Activated T-helper 2 cell treated with anti-CD3 and anti-CD28 coated beads, Interferon-gamma antibody, Interleukin-2, Interleukin-4, amounts not matched to agents 10 μg/mL and 5 μg/mL and 100 μg/mL, durations not matched to agents 14 hours and 24 hours and 36 hours (primary cell): ENCODE results near the gene EEF1AKMT3. TPM values are rescaled to one million over a fixed set of nuclear protein-coding genes. Genes with fewer than 3 reads are reported as not detected.

Experiments used
- DNase-seq: peaks from one replicate; pipeline ENCODE4 v3.0.0; 2021; ENCODE audit warnings: low spot score
- H3K27ac Mint-ChIP-seq: one replicate; pipeline ENCODE4 v1.8.0; 2021; ENCODE audit warnings: mixed read lengths
- H3K27me3 Mint-ChIP-seq: one replicate; pipeline ENCODE4 v1.8.0; 2021; ENCODE audit warnings: low read depth, mixed read lengths
- H3K36me3 Mint-ChIP-seq: one replicate; pipeline ENCODE4 v1.8.0; 2021; ENCODE audit warnings: low read depth, mixed read lengths
- H3K4me1 Mint-ChIP-seq: one replicate; pipeline ENCODE4 v1.8.0; 2021; ENCODE audit warnings: low read depth, mixed read lengths
- H3K4me3 Mint-ChIP-seq: one replicate; pipeline ENCODE4 v1.8.0; 2021; ENCODE audit warnings: low read depth, mild to moderate bottlenecking, moderate library complexity, mixed read lengths
- H3K9me3 Mint-ChIP-seq: one replicate; pipeline ENCODE4 v1.8.0; 2021; ENCODE audit warnings: mixed read lengths
- intact Hi-C: fragments of 100-400 bp; cut with micrococcal nuclease; formaldehyde crosslinking; loops from one replicate; pipeline ENCODE4 v1.15.1; 2023
- total RNA-seq: library from RNA; stranded (reverse); gene quantifications from 2 replicates; pipeline ENCODE4 v1.2.3, GENCODE V29; 2022

Gene EEF1AKMT3
- total RNA-seq, 1 donor from 2014 or later: 5.1 TPM

DNA sequence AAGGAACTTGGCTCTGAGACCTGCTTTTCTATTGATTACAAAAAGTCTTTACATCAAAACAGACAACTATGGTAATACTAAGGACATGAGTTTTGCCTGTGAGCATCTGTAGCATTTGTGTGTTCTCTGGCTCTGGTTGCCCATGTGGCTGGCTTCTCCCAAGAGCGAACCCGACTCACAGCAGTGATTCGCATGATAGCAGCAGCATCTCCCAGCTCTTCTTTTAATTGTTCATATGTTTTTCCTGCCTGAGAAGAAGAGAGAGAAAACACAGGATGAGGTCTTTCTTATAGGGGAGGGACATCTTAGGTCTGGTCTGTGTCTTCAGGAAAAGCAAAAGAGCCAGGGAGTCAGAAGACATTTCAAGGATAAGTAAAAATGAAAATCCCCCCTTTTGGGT is 28.6 kb downstream of the EEF1AKMT3 start:
- no peak for DNase-seq
- H3K4me3 Mint-ChIP-seq: no peak overlapping the region
- no peaks in the 10 kb centered on the region for H3K27me3 Mint-ChIP-seq
- no peak overlapping the region for H3K27ac Mint-ChIP-seq
- H3K36me3 Mint-ChIP-seq: peaks cover 21% of the 10 kb centered on the region
- no peaks in the 10 kb centered on the region for H3K4me1 Mint-ChIP-seq
- no peaks in the 10 kb centered on the region for H3K9me3 Mint-ChIP-seq
- intact Hi-C loops: no loop called here

DNA sequence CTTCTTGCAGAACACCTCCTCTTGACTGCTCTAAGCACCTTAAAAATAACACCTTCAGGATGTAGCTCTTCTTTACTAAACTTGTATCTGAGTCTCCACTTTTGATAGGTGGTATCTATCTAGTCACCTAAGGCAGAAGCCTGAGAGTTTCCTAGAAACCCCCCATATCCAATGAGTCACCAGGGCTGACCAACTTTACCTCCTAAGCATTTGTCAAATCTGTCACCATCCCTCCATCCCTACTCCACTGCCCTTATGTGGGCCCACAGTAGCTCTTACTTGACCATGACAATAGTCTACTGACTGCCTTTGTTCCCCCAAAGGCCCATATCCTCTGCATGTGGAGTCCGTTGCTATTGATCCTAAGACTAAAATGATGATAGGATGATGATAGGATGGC is 30.2 kb downstream of the EEF1AKMT3 start:
- Mint-ChIP-seq H3K36me3 (peaks cover 8% of the 10 kb centered on the region), H3K27ac (no peak overlapping the region), H3K4me3 (no peak overlapping the region), H3K27me3 (no peaks in the 10 kb centered on the region), H3K9me3 (no peaks in the 10 kb centered on the region), H3K4me1 (no peaks in the 10 kb centered on the region)
- no peak for DNase-seq
- intact Hi-C loops: loop anchor here (1.0 kb wide), 1 partner anchor 103 kb away; no protein-coding TSS in a partner anchor

DNA sequence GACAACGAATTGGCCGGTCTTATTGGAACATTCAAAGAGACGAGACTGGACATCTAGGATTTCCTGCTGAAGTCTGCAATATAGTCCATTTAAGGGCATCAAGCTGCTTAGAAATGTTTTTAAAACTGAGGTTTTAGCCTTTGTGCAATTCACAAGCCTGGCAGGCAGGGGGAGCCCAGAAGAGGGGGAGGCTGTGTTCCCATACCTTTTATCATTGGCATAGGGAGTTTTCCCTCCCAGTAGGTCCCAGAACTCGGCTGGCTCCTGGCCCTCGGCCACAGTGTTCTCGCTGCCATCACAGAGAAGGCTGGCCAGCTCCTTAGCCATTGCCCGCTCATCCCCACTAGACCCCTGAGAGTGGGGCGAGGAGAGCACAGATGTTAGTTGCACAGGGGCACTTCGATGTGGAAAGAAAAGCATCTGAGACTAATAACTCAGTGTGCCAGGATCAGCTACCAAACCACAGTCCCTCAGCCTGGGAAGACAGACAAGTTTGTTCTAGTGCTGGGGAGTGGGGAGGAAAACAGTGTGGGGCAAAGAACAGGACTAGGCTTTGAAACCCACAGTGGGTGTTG is 31.0 kb downstream of the EEF1AKMT3 start:
- Mint-ChIP-seq H3K4me1 (no peaks in the 10 kb centered on the region), H3K4me3 (no peak overlapping the region), H3K9me3 (no peaks in the 10 kb centered on the region), H3K27ac (no peak overlapping the region), H3K36me3 (peaks cover 8% of the 10 kb centered on the region), H3K27me3 (no peaks in the 10 kb centered on the region)
- intact Hi-C loops: loop anchor here (1.0 kb wide), 1 partner anchor 102 kb away; no protein-coding TSS in a partner anchor
- no peak for DNase-seq

DNA sequence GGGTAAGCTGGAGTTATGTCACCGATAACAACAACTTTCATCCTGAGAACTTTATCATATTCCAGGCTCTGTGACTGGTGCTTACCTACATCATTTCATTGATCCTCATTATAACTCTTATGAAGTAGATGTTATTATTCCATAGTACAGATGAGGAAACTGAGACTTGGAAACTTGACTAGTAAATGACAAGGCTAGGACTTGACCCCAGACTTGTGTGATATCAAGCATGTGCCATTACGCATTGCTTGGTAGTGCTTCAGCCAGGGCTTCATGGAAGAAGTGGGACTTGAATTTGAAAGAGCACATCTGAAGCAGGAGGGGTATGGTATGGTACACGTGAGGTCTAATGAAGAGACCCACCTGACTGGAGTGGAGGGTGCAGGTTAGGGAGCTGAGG is 34.3 kb downstream of the EEF1AKMT3 start:
- Mint-ChIP-seq H3K27ac (no peak overlapping the region), H3K27me3 (no peaks in the 10 kb centered on the region), H3K9me3 (no peaks in the 10 kb centered on the region), H3K4me3 (no peak overlapping the region), H3K4me1 (no peaks in the 10 kb centered on the region), H3K36me3 (no peaks in the 10 kb centered on the region)
- DNase-seq: no peak
- intact Hi-C loops: no loop called here

DNA sequence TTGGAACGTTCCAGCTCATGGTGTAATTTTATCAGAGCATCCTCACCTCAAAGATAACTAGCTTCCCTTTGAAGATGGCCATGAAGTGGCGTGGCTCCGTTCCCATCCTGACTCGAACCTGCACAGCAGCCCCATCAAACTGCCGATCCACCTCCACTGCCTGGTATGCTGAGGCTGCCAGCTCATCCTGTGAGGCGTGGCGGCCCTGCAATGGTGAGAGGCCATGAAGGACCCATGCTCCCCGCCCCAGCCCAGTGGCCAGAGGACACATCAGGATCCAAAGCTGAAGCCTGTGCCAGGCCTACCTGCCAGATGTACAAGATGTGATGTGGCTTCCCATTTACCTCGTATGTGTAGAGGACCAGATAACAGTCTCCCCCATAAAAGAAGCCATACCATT is 34.9 kb downstream of the EEF1AKMT3 start:
- no peaks in the 10 kb centered on the region for H3K4me1 Mint-ChIP-seq
- no peaks in the 10 kb centered on the region for H3K9me3 Mint-ChIP-seq
- H3K27ac Mint-ChIP-seq: no peak overlapping the region
- H3K4me3 Mint-ChIP-seq: no peak overlapping the region
- intact Hi-C loops: no loop called here
- H3K36me3 Mint-ChIP-seq: no peaks in the 10 kb centered on the region
- H3K27me3 Mint-ChIP-seq: no peaks in the 10 kb centered on the region
- no peak for DNase-seq

DNA sequence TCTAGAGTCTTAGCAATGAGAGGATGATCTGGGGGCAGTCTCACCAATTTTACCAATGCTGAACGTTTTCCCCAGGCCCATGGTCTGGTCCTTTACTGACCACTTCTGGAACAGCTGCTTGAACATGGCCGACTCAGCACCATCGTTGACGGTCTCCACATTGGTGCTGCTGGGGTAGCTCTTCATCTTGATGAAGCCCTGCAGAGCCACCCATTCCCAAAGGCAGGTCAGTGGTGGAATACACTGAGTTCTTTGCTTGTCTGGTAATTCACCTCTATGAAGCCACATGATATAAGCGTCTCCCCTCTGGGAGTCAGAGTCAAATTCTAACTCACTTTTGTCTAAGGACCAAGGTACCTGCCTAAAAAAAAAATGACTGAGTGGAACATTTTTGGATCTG is 35.9 kb downstream of the EEF1AKMT3 start:
- H3K27ac Mint-ChIP-seq: no peak overlapping the region
- intact Hi-C loops: no loop called here
- H3K36me3 Mint-ChIP-seq: no peaks in the 10 kb centered on the region
- no peaks in the 10 kb centered on the region for H3K9me3 Mint-ChIP-seq
- peaks cover 7% of the 10 kb centered on the region for H3K4me1 Mint-ChIP-seq
- DNase-seq: no peak
- no peak overlapping the region for H3K4me3 Mint-ChIP-seq
- H3K27me3 Mint-ChIP-seq: no peaks in the 10 kb centered on the region

DNA sequence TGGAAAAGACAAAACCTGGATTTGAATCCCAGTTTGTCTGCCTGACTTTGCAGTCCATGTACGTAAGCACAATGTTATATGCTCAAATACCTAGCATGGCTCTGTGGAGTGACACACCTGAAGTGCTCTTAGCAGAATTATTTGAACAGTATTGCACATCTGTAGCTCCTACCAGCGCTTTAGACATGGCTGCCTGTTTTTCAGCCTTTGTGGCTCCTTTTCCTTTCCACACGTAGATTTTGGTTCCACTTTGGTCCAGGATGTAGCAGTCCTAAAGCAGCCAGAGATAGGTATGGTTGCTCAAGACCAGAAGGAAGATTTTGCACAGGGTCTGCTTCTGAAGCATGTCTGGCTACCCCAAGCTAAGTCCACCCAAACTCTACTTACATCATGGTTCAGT is 37.0 kb downstream of the EEF1AKMT3 start:
- H3K4me1 Mint-ChIP-seq: peaks cover 7% of the 10 kb centered on the region
- H3K27ac Mint-ChIP-seq: no peak overlapping the region
- DNase-seq: no peak
- no peak overlapping the region for H3K4me3 Mint-ChIP-seq
- intact Hi-C loops: no loop called here
- H3K36me3 Mint-ChIP-seq: no peaks in the 10 kb centered on the region
- no peaks in the 10 kb centered on the region for H3K27me3 Mint-ChIP-seq
- H3K9me3 Mint-ChIP-seq: no peaks in the 10 kb centered on the region

DNA sequence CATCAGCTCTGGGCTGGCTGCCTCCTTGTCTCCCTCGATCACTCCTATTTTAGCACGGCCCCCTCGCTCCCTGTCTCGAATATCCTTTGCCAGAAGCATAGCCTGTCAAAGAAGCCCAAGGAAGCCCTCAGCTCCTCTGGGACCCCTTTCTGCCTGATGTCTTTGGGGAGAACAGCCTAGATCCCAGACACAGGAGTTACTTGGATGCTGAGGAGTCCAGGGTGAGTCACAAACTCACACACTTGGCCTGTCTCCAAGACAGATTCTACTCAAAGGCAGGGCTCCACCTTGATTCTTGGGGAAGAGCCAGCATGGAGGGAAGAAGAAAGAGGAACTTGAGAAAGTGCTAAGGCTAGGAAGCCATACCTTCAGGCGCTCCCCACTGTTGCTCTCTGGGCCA is 38.0 kb downstream of the EEF1AKMT3 start:
- Mint-ChIP-seq H3K27me3 (no peaks in the 10 kb centered on the region), H3K4me3 (no peak overlapping the region), H3K4me1 (peaks cover 7% of the 10 kb centered on the region), H3K36me3 (no peaks in the 10 kb centered on the region), H3K27ac (no peak overlapping the region), H3K9me3 (no peaks in the 10 kb centered on the region)
- no peak for DNase-seq
- intact Hi-C loops: no loop called here

DNA sequence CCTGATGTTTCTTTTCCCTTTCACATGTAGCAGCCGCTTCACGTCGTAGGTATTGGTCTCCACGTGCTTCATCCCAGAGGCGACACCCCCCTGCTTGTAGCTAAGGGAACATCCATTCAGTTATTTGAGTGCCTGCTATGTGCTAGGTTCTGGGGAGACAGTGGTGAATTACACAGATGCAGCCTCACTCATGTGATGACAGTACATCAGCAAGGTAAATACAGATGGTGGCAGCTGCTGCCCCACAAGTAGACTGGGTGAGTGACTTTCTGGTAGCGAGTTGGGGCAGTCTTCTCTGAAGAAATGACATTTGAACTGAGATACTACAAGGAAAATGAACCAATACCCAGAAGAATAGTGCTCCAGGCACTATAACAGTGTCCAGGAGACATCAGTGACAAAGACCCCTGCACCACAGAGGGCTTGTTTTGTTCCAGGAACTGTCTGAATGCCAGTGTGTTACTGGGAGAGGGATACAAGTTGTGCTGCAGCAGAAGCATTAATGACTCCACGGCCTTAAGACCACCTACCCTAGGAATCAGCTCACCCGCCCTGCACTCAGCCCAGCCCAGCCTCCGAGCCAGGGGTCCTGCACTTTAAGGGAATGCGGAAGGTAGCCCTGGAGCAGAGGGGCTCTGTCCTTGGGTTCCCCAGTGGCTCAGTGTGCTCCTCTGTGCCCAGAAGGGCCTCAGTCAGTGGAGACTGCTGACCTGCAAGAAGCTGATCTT is 38.8 kb downstream of the EEF1AKMT3 start:
- intact Hi-C loops: no loop called here
- H3K36me3 Mint-ChIP-seq: no peaks in the 10 kb centered on the region
- peaks cover 7% of the 10 kb centered on the region for H3K4me1 Mint-ChIP-seq
- no peaks in the 10 kb centered on the region for H3K27me3 Mint-ChIP-seq
- no peak overlapping the region for H3K4me3 Mint-ChIP-seq
- DNase-seq: no peak
- H3K9me3 Mint-ChIP-seq: no peaks in the 10 kb centered on the region
- H3K27ac Mint-ChIP-seq: no peak overlapping the region

DNA sequence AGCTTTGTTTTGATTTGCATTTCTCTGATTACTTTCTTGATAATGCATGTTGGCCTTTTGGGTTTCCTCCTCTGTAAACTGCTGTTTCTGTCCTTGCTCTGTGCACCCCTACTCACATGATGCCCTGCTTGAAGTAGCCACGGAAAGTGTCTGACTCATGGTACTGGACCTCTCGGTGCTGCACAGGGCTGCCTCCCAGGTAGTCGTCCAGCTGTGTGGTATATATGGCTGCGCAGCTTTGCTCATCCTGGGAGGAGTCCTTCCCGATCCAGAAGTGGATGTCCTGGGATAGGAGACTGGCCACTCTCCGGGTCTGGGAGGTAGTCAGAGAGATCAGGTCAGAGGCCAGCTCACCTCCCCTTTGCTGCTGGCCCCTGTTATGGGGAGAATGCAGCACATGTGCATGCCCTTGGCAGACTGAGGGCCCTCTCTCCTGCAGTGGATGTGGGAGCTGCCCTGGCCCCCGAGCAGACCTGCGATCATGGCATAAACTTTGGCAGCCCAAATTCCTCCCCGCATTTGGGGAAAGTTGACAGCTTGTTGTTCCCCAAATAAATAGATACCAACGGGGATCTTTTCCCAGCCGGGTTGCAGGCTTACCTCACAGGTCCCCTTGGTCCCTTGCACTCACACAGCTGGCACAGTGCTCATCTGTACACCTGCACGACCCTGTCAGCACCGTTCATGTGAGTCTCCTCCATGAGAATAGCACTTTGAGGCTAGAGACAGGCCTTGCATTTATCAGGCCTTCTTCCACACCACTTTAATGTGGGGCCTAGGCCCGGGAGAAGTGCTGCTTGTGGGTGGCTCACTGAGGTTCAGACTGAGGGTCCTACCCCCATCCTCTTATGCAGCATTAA is 40.9 kb downstream of the EEF1AKMT3 start:
- DNase-seq: no peak
- Mint-ChIP-seq H3K4me3 (no peak overlapping the region), H3K9me3 (no peaks in the 10 kb centered on the region), H3K36me3 (peaks cover under 1% of the 10 kb centered on the region), H3K4me1 (peaks cover 7% of the 10 kb centered on the region), H3K27ac (no peak overlapping the region), H3K27me3 (no peaks in the 10 kb centered on the region)
- intact Hi-C loops: no loop called here

DNA sequence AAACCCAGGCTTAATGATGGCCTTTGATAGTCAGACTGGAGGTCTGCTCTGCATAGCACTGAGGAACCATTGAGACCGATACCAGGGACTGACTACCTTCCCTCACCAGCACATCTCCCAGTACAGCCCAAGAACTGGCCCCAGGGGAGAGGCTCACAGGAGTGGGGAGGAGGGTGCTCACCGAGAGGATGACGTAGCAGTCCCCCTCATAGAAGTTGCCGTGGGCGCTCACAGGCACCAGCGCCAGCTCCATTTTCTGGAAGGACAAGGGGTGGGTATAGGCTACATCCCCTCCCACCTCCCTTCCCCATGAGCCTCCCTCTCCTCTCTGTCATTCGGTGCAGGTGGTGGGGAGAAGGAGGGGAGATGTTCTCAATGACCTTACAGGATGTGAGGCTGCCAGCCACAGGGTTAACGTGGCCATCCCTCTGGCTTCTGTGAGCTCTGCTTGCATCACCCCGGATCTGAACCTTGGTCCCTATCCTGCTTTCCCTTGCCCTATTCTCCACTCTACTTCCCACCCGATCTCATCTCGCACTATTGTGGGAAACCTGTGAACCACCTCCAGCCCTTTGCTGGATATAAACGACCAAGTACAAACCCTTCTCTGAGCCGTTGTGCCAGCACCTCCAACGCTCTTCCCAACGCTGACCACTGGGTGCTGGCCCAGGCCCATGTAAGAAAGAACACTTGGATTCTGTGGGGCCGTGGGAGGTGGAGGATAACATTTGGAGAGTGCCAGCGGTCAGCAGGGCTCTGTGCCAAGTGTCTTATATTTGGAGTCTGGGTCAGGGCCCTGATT is 41.8 kb downstream of the EEF1AKMT3 start:
- intact Hi-C loops: no loop called here
- Mint-ChIP-seq H3K27me3 (no peaks in the 10 kb centered on the region), H3K27ac (no peak overlapping the region), H3K4me1 (peaks cover 7% of the 10 kb centered on the region), H3K4me3 (no peak overlapping the region), H3K36me3 (peaks cover 8% of the 10 kb centered on the region), H3K9me3 (no peaks in the 10 kb centered on the region)
- no peak for DNase-seq

DNA sequence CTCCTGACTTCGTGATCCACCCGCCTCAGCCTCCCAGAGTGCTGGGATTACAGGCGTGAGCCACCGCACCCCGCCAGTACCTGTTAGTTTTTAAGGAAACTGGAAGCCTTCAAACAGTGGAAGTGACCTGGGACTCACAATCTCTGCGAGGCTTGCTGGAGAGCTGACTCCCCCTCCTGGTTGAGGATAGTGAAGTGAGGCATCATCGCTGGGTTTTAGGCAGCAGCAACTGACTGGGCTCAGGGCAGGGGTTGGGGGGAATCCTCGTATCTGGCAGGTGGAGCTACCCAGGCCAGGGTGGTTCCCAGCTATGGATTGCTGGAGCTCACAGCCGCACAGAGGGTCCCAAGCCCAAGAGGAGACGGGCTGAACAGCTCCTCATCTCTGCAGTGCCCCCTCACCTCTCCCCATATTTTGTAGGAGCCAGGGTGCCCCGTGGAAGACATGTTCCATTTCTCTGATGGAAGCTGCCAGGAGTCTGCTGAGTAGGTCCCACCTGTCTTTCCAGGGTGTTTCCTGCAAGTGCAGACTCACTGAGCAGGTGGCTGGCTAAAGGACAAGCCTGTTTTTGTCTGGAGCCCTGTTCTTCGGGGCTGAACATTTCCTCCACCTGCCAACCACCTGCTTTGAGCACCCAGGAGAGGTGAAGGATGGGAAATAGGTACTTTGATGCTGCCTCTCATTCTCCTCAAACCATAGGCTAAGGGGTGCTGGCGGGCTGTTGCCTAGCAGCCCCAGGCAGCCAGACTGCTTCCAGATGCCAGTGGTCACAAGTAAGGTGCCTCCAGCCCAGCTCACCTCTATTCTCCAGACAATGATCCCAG is 43.0 kb downstream of the EEF1AKMT3 start:
- no peak for DNase-seq
- Mint-ChIP-seq H3K4me3 (no peak overlapping the region), H3K27me3 (no peaks in the 10 kb centered on the region), H3K9me3 (no peaks in the 10 kb centered on the region), H3K27ac (no peak overlapping the region), H3K4me1 (peaks cover 7% of the 10 kb centered on the region), H3K36me3 (peaks cover 8% of the 10 kb centered on the region)
- intact Hi-C loops: no loop called here
